HEK293T (cell line): ENCODE results near the gene SEC14L1.

ENCODE experiments used
- ARNT ChIP-seq: fragments of 450-650 bp; IDR thresholded peaks from 2 replicates; pipeline ENCODE4 v1.6.1; 2017; ENCODE audit warnings: mild to moderate bottlenecking
- BHLHE40 ChIP-seq: fragments of 450-650 bp; IDR thresholded peaks from 2 replicates; pipeline ENCODE4 v1.6.1; 2016; ENCODE audit warnings: mild to moderate bottlenecking, moderate library complexity, borderline replicate concordance
- SP1 ChIP-seq: fragments of 450-650 bp; IDR thresholded peaks from 2 replicates; pipeline ENCODE4 v1.6.1; 2017
- SUZ12 ChIP-seq: fragments of 450-650 bp; IDR thresholded peaks from 2 replicates; pipeline ENCODE4 v1.6.1; 2016; ENCODE audit warnings: mild to moderate bottlenecking

GRCh38 chr17:77092025-77092424 is 48.7 kb upstream of the SEC14L1 start:
- no peak for TF ChIP-seq SP1
- no peak for TF ChIP-seq SUZ12
- TF ChIP-seq BHLHE40: no peak
- TF ChIP-seq ARNT: no peak
